ENCODE data around the gene SPATS1. TPM values are rescaled to one million over a fixed set of nuclear protein-coding genes. Genes with fewer than 3 reads are reported as not detected.

The SPATS1 gene
- total RNA-seq, 1 donor from 2014 or later, result not detected

DNA sequence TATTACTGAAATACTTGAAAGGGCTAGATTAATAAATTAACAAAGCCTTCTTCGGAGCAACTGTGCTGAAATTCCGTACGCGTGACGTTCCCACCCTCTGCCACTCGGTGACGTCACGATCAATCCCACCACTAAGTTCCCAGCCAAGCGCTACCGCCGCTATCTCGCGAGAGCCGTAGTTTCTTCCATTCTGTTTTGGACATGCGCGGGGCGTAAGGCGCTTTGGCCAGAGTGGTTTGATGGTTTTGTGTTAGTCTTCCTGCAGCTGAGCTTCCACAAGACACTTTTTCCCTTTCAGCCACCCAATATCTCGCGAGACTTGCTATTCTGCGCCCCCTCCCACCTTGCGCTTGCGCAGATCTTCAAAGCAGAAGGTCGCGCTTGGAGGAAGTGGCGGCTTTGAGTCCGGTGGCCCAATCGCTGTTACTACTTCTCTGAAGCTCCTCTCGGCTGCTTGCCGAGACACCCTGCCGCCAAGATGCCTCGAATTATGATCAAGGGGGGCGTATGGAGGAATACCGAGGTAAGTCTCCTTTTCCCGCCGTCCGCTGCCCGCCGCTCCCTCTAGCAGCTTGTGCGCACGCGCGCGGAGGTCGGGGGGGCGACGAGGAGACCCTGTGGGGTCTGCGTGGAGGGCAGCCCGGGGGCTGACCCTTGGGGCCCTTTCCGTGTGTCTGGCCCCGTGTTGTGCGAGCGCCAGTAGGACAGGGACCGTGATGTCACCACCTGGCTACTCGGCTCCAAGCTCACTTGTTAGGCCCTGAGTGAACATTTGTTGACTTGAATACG is 45.1 kb downstream of the SPATS1 start, which contains the start of gene CDC5L:
Gene CDC5L (plus strand): TSS at position 361 of the 789 bp plus-strand sequence. CDS start 118 bp downstream, at position 479.
- no peaks in the 10 kb centered on the region for H3K9me3 ChIP-seq

DNA sequence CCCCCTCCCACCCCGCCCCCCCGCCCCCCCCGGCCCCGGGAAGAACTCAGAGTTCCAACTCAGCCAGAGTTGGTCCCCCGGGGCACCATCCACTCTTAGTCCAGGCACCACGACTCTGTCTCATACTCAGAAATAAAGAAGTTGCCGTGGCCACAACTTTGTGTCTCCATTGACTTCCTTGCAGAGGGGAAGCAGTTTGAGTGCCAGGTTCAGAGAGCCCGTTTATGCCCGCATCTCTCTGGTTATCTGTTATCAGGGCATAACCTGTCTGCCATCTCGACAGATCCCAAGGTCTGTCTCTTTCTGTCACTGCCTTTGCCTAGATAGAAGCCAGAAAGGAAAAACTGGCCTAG is 45.7 kb downstream of the SPATS1 start:
- intact Hi-C loops (cut with DNase I), result no loop called here
- TF ChIP-seq, protein P1, sequence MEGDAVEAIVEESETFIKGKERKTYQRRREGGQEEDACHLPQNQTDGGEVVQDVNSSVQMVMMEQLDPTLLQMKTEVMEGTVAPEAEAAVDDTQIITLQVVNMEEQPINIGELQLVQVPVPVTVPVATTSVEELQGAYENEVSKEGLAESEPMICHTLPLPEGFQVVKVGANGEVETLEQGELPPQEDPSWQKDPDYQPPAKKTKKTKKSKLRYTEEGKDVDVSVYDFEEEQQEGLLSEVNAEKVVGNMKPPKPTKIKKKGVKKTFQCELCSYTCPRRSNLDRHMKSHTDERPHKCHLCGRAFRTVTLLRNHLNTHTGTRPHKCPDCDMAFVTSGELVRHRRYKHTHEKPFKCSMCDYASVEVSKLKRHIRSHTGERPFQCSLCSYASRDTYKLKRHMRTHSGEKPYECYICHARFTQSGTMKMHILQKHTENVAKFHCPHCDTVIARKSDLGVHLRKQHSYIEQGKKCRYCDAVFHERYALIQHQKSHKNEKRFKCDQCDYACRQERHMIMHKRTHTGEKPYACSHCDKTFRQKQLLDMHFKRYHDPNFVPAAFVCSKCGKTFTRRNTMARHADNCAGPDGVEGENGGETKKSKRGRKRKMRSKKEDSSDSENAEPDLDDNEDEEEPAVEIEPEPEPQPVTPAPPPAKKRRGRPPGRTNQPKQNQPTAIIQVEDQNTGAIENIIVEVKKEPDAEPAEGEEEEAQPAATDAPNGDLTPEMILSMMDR (IDR thresholded peaks at IDR 0.05), result no peak
- DNase-seq, result no peak
- peak overlapping the region; percentile 98 for H3K4me3 ChIP-seq
- peak overlapping the region; percentile 95 for H3K27ac ChIP-seq
- H3K27me3 ChIP-seq, result no peaks in the 10 kb centered on the region
- H3K4me1 ChIP-seq, result peaks cover 25% of the 10 kb centered on the region
- peaks cover 21% of the 10 kb centered on the region for H3K36me3 ChIP-seq
- H3K9me3 ChIP-seq, result no peaks in the 10 kb centered on the region
- ATAC-seq, result no peak

More for the DNA sequence above, 45.1 kb downstream of the SPATS1 start, which contains the start of gene CDC5L:
- TF ChIP-seq, protein P1 (IDR thresholded peaks at IDR 0.05), result no peak
- peak; percentile 90 for ATAC-seq
- Histone ChIP-seq H3K27me3 (no peaks in the 10 kb centered on the region), H3K27ac (peak within 1 kb of the TSS; percentile 95), H3K4me3 (peak within 1 kb of the TSS; percentile 98), H3K36me3 (peaks cover 15% of the 10 kb centered on the region), H3K4me1 (peaks cover 25% of the 10 kb centered on the region)
- intact Hi-C loops (cut with DNase I), result no loop called here
- peak; percentile 94 for DNase-seq

DNA sequence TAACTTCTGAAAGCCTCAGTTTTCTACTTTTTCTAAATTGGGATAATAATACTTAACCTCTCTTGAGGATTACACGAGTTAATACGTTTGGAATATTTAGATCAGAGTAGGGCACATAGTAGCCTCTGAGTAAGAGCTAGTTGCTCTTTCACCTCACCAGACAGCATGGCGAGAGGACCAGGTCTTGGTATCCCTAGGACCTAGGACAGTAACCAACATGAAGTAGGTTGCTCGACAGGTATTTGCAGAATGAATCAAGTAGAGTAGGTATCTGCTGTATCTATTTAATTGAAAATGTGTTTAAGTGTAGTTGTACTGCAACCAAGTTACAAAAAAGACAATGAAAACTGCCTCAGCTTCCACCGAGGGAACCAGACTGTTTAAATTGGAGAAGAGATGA is 46.4 kb downstream of the SPATS1 start:
- Histone ChIP-seq H3K27me3 (no peaks in the 10 kb centered on the region), H3K9me3 (no peaks in the 10 kb centered on the region), H3K4me3 (peak overlapping the region; percentile 98), H3K4me1 (peaks cover 25% of the 10 kb centered on the region), H3K27ac (no peak overlapping the region), H3K36me3 (peaks cover 29% of the 10 kb centered on the region)
- DNase-seq, result no peak
- TF ChIP-seq, protein P1 (IDR thresholded peaks at IDR 0.05), result no peak
- no peak for ATAC-seq
- intact Hi-C loops (cut with DNase I), result no loop called here

DNA sequence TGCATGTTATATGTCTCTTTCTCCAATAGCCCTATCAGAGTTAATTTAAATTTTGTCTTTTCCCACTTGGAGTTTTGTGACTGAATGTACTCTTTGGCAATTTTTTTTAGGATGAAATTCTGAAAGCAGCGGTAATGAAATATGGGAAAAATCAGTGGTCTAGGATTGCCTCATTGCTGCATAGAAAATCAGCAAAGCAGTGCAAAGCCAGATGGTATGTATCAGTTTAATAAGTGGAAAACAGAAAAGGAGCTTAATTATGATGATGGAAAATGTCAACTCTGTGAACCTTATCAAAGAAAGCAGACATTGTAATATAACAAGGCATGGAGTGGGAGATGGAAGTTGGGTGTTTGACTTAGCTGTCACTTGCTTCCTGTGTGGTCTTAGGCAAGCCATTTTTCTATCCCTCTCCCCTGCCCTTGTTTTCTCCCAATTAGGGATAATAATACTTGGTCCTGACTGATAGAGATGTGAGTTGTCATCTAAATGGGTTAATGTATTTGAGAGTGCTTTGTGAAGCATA is 47.8 kb downstream of the SPATS1 start:
- H3K4me3 ChIP-seq, result no peak overlapping the region
- peaks cover 41% of the 10 kb centered on the region for H3K36me3 ChIP-seq
- no peaks in the 10 kb centered on the region for H3K9me3 ChIP-seq
- TF ChIP-seq, protein P1 (IDR thresholded peaks at IDR 0.05), result no peak
- ATAC-seq, result no peak
- peaks cover 25% of the 10 kb centered on the region for H3K4me1 ChIP-seq
- H3K27me3 ChIP-seq, result no peaks in the 10 kb centered on the region
- intact Hi-C loops (cut with DNase I), result no loop called here
- no peak for DNase-seq
- H3K27ac ChIP-seq, result no peak overlapping the region

Other genes starting within 250 kb of the SPATS1 start
- 94.1 TPM for gene MRPL14, start 215.2 kb upstream of the SPATS1 start, total RNA-seq
- 119 TPM for gene TMEM63B, start 215.1 kb upstream of the SPATS1 start, total RNA-seq
- 1.6 TPM for gene CAPN11, start 183.8 kb upstream of the SPATS1 start, total RNA-seq
- 0.52 TPM for gene MYMX, start 125.7 kb upstream of the SPATS1 start, total RNA-seq
- gene SLC29A1, start 119.1 kb upstream of the SPATS1 start, total RNA-seq, result 59.8 TPM
- 660 TPM for gene HSP90AB1, start 95.5 kb upstream of the SPATS1 start, total RNA-seq
- gene SLC35B2, start 85.1 kb upstream of the SPATS1 start, total RNA-seq, result 32.3 TPM
- 7.1 TPM for gene NFKBIE, start 77.1 kb upstream of the SPATS1 start, total RNA-seq
- not detected for gene TMEM151B, start 72.2 kb upstream of the SPATS1 start, total RNA-seq
- 11.8 TPM for gene AARS2, start 29.3 kb upstream of the SPATS1 start, total RNA-seq
- 17.8 TPM for gene CDC5L, start 45.1 kb downstream of the SPATS1 start, total RNA-seq

All from upper lobe of right lung (tissue), 1 donor.